ENCODE results near the gene ATP8A2. TPM values are rescaled to one million over a fixed set of nuclear protein-coding genes. Genes with fewer than 3 reads are reported as not detected.

ATP8A2 gene
- total RNA-seq, 4 donors from 2014 or later = 0.18 to 11.6 (median 1.8) TPM

DNA sequence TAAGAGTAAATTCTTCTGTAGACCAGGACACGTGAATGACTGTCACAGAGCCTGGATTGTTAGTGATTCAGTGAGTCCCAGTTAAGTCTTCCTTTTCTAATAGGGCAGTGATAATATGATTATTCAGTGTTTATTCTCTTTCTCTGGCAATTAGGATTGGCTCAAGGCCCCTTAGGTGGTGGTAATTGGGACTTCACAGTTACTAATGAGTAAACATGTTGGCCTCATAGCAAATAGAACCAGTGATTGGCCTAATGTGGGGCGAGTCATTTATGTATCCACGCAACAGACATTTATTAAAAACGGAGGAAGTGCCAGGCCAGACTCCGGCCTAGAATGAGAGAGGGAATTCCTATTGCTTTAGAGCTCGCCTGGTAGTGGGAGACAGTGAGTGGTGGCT, 607.6 kb downstream of the ATP8A2 start:
- no peak for DNase-seq
- H3K36me3 ChIP-seq = no peaks in the 10 kb centered on the region
- TF ChIP-seq, protein P1, sequence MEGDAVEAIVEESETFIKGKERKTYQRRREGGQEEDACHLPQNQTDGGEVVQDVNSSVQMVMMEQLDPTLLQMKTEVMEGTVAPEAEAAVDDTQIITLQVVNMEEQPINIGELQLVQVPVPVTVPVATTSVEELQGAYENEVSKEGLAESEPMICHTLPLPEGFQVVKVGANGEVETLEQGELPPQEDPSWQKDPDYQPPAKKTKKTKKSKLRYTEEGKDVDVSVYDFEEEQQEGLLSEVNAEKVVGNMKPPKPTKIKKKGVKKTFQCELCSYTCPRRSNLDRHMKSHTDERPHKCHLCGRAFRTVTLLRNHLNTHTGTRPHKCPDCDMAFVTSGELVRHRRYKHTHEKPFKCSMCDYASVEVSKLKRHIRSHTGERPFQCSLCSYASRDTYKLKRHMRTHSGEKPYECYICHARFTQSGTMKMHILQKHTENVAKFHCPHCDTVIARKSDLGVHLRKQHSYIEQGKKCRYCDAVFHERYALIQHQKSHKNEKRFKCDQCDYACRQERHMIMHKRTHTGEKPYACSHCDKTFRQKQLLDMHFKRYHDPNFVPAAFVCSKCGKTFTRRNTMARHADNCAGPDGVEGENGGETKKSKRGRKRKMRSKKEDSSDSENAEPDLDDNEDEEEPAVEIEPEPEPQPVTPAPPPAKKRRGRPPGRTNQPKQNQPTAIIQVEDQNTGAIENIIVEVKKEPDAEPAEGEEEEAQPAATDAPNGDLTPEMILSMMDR (IDR thresholded peaks at IDR 0.05) = no peak
- no peak for TF ChIP-seq POLR2A (IDR thresholded peaks at IDR 0.05)
- no peaks in the 10 kb centered on the region for H3K27me3 ChIP-seq
- H3K4me3 ChIP-seq = no peak overlapping the region
- no peaks in the 10 kb centered on the region for H3K4me1 ChIP-seq
- no peaks in the 10 kb centered on the region for H3K9me3 ChIP-seq
- no peak overlapping the region for H3K27ac ChIP-seq

DNA sequence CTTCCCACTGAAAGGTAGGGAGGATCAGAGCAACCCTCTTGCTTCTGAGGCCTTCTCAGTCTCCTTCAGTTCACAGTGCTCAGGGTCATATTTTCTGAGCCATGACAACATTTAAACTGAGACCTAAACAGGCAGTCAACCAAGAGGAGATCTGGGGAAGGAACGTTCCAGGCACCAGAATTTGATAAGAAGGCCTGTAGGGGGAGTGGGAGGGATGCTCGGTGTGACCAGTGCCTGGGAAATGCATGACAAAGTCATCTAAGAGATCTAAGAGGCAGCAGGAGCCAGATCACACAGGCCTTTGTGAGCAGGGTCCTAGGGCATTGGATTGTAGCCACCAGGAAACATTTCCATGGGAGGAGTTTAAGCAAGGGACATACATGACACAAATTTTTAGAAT, 608.5 kb downstream of the ATP8A2 start:
- no peak for DNase-seq
- Histone ChIP-seq H3K27me3 (no peaks in the 10 kb centered on the region), H3K9me3 (no peaks in the 10 kb centered on the region)

DNA sequence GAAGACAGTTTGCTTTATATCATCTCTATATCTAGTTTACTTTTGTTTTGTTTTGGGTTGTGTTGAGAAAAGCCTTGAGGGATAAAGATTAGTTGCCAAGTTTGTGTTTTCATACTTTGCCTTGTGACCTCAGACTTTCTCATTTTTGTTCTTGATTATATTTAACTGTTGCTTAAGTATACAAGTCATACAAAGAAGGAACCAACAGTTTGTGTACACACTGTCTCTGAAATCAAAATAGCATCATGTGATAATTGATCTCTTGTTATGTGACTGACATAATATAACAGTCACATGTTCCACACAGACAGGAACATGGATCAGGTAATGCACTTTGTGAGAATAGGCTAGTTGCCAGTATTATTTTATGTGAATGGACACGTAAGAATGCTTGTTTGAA, 609.3 kb downstream of the ATP8A2 start:
- H3K36me3 ChIP-seq = no peaks in the 10 kb centered on the region
- H3K27ac ChIP-seq = no peak overlapping the region
- no peaks in the 10 kb centered on the region for H3K9me3 ChIP-seq
- no peaks in the 10 kb centered on the region for H3K4me1 ChIP-seq
- no peak for DNase-seq
- no peaks in the 10 kb centered on the region for H3K27me3 ChIP-seq
- H3K4me3 ChIP-seq = no peak overlapping the region
- TF ChIP-seq POLR2A (IDR thresholded peaks at IDR 0.05) = no peak
- TF ChIP-seq, protein P1 (IDR thresholded peaks at IDR 0.05) = no peak

More for the DNA sequence above, 608.5 kb downstream of the ATP8A2 start:
- H3K36me3 ChIP-seq = no peaks in the 10 kb centered on the region
- no peaks in the 10 kb centered on the region for H3K4me1 ChIP-seq
- no peak overlapping the region for H3K27ac ChIP-seq
- no peak overlapping the region for H3K4me3 ChIP-seq
- TF ChIP-seq, protein P1 (IDR thresholded peaks at IDR 0.05) = no peak
- no peak for TF ChIP-seq POLR2A (IDR thresholded peaks at IDR 0.05)

DNA sequence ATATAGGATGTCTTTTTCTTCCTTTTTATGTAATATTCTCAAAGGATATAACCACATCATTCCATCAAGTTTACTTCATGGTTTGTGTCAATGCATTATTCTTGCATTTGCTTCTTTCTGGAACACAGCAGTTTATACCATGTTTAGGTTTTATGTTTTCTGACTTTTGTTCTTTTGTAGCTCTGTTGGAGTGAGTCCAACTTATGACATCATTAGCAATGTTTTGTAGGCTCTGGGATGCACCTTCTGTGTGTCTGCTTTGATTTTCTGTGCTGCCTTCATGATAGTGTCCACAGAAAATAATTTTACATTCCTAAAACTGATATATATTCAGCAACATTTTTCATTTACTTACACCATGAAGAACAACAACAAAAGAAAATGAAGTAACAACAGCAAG, 611.1 kb downstream of the ATP8A2 start:
- Histone ChIP-seq H3K4me3 (no peak overlapping the region), H3K9me3 (no peaks in the 10 kb centered on the region), H3K4me1 (no peaks in the 10 kb centered on the region), H3K36me3 (no peaks in the 10 kb centered on the region), H3K27ac (no peak overlapping the region), H3K27me3 (no peaks in the 10 kb centered on the region)
- TF ChIP-seq POLR2A (IDR thresholded peaks at IDR 0.05) = no peak
- TF ChIP-seq, protein P1 (IDR thresholded peaks at IDR 0.05) = no peak
- no peak for DNase-seq

DNA sequence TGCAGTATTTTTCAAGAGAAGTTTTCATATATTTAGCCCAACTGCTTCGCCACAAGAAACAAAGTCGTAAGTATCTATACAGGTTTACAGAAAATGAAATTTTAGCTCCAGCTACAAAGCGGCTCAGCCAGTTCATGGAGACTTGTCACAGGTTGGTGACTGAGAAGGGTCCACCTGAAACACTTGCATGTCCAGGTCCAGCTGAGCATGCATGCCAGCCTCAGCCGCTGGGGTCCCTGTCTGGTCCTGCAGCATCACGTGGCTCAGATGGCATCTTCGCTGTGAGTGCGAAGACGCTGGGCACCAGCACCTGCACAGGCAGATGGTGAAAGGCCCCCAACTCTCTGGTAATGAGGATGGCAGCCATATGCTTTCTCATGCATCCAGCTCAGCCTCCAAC, 616.2 kb downstream of the ATP8A2 start:
- TF ChIP-seq POLR2A (IDR thresholded peaks at IDR 0.05) = no peak
- TF ChIP-seq, protein P1 (IDR thresholded peaks at IDR 0.05) = no peak
- H3K36me3 ChIP-seq = no peaks in the 10 kb centered on the region
- H3K27ac ChIP-seq = no peak overlapping the region
- no peaks in the 10 kb centered on the region for H3K9me3 ChIP-seq
- no peaks in the 10 kb centered on the region for H3K27me3 ChIP-seq
- no peak overlapping the region for H3K4me3 ChIP-seq
- H3K4me1 ChIP-seq = no peaks in the 10 kb centered on the region
- DNase-seq = no peak

DNA sequence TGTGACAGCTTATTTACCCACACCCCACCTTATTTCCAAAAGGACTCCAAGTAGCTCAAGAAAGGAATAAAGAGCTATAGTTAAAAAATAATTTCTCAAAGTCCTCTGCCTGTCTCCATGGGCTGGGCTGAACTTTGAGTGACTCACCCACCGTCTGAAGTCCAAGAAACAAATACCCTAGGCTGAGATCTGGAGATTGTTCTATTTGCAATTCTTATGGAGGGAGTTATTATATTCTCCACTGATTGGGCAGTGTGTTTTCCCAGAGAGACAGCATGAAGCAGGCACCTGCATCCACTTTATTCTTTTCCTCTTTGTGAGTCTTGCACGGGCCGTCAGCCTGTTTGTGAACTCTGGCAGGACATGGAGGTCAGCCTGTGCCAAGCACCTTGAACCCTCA, 616.9 kb downstream of the ATP8A2 start:
- no peak overlapping the region for H3K4me3 ChIP-seq
- no peak for DNase-seq
- no peaks in the 10 kb centered on the region for H3K36me3 ChIP-seq
- no peaks in the 10 kb centered on the region for H3K4me1 ChIP-seq
- no peaks in the 10 kb centered on the region for H3K9me3 ChIP-seq
- no peaks in the 10 kb centered on the region for H3K27me3 ChIP-seq
- no peak overlapping the region for H3K27ac ChIP-seq
- no peak for TF ChIP-seq POLR2A (IDR thresholded peaks at IDR 0.05)
- TF ChIP-seq, protein P1 (IDR thresholded peaks at IDR 0.05) = no peak
